Smooth muscle cell of the coronary artery (primary cell): ENCODE results near the gene GYPA. TPM values are rescaled to one million over a fixed set of nuclear protein-coding genes. Genes with fewer than 3 reads are reported as not detected.

Experiments used
- total RNA-seq: library from RNA; depleted of rRNA; stranded (reverse); fragments of >200 nt; gene quantifications from 2 replicates; pipeline ENCODE4 v1.2.3, GENCODE V29; 2014; ENCODE audit warnings: low replicate concordance

The GYPA gene
- not detected in 2 replicates for total RNA-seq

GRCh38 chr4:144140594-144141295 is at the start of gene GYPA:
Gene GYPA, minus strand, starts transcription at chr4:144140718. Its CDS starts 83 bp downstream, at chr4:144140635.

Other genes with a start within 250 kb of the GYPA start
- gene GYPE, start 235.2 kb downstream of the GYPA start, total RNA-seq: 0.59 and 1.3 TPM in 2 replicates
- gene GYPB, start 121.3 kb downstream of the GYPA start, total RNA-seq: not detected in 2 replicates